GM21723 (cell line): ENCODE measurements around the gene EEF2.

Experiments used
- ATAC-seq: cut with Tn5 transposase; IDR thresholded peaks from one replicate; pipeline ENCODE4 v1.9.1; 2021; ENCODE audit warnings: mild to moderate bottlenecking, moderate library complexity; ENCODE audit not compliant: unreplicated experiment

EEF2 gene

GRCh38 chr19:3986260-3987041, 1.2 kb upstream of the EEF2 start:
- ATAC-seq = no peak

DNA sequence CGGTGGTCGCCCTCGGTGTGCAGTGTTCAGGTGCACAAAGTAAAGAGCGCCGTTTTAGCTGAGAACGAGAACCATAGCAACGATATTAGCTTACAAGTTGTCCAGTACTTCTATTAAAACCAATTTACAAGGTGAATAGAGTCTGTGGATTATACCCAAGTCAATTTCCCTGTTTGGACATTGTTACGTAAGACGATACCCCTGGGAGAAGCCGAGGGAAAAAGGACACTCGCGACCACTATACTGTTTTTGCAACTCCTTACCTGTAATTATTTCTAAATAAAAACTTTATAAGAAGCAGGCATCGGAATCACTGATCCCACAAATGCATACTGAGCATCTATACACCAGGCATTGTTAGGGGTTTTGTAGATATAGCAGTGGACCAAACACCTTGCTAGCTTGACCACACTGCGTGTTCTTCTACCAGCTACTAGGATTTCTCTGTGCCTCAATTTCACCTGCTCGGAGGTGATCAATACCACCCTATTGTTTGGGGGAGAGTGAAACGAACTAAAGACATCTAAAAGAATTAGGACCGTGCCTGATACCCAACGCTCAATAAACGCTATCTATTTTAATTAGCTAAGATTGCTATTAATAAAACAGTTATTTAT, 488 bp upstream of the EEF2 start:
- no peak for ATAC-seq

DNA sequence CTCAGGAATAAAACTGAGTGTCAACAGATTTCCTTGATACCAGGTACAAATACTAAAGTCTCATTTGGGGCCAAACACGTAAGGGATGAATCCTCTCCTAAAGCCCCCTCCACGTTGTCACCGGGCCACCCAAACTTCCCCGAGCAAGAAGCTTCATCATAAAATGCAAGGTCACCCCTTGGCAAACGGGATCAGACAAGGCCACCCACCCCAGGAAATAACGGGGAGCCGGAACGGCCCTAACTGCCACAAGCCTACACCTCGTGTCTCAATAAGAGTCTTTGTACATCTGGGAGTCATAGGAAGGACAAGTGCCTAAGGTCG, 717 bp downstream of the EEF2 start:
- ATAC-seq = no peak

DNA sequence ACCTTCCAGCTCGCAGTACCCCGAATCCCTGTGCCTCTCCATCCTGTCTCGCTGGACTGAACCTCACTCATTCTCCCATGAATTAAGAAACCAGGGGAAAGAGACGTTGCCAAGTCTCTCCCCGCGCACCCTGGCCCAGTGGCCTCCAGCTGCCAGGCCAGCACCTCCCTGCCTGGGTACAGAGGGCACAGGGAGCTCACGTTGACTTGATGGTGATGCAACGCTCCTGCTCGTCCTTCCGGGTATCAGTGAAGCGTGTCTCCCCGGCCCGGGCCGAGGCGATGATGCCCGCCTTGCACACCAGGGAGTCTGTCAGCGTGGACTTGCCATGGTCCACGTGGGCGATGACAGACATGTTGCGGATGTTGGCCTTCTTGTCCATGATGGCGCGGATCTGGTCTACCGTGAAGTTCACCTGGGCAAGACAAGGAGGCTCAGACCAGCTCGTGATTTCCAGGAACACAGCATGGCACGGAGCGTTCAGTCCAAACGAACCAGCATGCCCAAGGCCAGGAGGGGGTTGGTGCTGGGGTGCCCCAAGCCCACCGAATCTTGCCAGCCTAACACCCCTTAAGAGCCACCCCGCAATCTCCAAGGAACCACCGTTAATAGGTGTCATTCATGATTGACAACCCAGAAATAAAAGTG, 1.2 kb downstream of the EEF2 start:
- no peak for ATAC-seq

DNA sequence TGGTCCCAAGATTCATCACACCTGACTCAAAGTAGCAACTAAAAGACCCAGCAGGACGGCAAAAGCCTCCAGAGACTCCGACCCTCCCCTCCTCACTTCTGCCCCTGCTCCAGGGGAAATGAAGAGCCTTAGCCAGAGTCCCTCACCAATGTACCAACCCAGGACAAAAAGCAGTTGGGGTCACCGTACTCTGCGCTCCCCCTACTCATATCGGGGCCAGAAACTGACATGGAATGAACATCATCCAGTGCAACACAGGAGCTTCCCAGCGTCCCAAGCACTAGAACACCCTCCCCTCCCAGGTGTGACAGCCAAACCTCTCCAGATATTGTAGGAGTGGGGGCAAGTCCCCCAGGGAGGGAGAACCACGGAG, 1.7 kb downstream of the EEF2 start:
- ATAC-seq = no peak

- no peak for ATAC-seq
Measured at GRCh38 chr19:3982701-3983541, 2.3 kb downstream of the EEF2 start.

- no peak for ATAC-seq
Measured at GRCh38 chr19:3981736-3982681, 3.3 kb downstream of the EEF2 start.

DNA sequence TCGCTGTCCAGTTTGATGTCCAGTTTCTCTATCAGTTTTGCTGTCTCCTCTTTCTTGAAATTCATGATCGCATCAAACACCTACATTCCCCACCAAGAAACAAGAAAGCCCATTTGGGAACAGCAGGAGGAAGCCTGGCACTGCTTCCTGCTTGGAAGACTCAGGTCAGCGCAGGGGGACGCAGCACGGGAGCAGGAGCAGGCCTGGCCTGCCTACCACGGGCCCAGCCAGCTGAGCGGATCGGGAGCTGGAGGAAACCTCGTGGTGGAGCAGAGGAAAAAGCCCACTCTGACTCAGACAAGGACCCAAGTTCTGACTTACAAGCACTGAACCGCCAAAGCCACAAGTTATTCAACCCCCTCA, 3.9 kb downstream of the EEF2 start:
- ATAC-seq = no peak

DNA sequence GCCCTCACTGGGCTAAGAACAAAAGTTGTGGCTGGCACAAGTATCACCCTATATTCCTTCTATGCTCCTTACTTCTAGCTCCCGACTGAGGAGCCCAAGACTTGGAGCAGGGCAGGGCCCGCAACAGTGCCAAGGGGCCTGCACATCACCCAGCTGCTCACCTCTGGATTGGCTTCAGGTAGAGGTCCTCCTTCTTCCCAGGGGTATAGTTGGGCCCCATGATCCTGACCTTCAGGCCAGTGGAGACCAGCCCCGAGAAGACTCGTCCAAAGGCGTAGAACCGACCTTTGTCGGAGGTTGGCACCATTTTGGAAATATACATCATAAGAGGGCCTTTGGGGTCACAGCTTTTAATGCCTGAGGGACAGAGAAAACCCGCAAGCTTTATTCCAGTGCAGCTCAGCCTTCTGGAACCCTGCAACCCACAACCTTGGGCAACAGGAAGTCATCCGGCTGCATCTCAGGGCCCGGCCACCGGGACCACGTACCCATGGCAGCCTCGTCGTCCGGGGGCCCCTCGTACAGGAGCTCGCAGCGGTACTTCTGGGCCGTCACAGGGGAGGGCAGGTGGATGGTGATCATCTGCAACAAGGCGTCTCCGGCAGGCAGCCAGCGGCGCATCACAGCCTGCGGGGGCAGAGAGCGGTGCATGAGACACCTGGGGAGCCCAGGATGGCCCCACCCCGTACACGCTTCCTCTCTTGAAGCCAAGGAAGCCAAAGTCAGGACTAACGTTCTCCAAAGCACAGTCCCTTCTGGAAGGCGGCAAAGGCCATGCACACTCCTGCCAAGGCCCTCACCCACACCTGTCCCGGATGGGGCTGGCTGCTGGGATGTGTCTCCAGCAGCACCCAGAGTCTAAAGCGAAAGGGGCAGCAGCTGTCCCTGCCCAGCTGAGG, 4.7 kb downstream of the EEF2 start:
- ATAC-seq = no peak

DNA sequence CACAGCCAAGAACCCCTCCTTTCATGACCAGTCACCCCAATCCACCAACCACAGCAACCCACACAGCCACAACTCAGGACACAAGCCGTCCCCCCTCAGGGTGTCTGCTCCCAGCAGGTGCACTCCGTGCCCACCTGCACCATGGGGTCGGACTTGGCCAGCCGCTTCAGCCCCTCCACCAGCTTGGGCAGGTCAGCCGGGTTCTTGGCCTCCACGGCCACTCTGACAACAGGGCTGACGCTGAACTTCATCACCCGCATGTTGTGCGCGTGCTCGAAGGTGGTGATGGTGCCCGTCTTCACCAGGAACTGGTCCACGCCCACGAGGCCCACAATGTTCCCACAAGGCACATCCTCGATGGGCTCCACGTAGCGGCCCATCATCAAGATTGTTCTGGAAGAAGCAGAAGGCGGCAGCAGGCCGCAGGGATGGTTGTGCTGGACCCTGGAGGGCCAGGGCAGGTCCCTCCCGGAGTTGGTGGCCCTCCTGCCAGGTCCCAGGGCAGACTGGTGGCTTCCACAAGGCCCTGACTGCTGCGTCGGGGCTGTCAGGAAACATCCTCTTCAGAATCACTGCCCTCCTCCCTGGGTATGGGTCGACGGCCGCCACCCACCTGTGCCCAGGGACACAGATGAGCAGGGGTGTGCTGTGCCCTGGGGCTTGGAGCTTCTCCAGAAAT, 5.5 kb downstream of the EEF2 start:
- ATAC-seq = no peak

DNA sequence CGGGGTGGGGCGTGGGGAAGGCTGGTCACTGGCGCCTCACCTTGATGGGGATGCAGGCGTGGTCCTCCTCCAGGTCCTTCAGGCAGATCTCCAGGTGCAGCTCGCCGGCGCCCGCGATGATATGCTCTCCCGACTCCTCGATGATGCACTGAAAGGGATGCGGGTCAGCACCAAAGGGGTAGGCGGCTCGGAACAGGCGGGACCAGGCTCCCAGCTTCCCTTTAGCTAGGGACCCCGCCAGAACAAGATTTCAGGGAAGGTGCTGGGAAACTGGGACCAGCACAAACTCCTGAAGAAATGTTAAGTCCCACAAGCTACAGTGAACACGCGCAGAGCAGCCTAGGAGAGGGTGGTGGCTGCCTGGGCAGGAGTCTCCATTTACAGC, 6.0 kb downstream of the EEF2 start:
- no peak for ATAC-seq

DNA sequence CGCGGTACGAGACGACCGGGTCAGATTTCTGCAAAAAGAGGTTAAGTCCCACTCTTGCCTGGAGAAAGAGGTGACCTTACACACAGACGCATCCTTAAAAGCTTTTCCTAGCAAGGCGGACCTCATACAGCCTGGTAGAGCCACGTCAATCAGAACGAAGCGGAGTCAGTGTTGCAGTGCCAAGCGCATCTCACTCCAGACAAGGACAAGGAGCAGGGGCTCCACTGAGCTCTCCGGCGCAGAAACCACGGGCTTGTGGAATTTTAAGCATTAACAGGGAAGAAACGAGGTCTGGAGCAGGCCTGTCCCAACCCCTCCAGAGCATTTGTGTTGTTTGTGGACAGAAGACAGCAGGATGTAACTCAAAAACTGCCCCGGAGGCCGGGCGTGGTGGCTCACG, 7.1 kb downstream of the EEF2 start:
- ATAC-seq = no peak

DNA sequence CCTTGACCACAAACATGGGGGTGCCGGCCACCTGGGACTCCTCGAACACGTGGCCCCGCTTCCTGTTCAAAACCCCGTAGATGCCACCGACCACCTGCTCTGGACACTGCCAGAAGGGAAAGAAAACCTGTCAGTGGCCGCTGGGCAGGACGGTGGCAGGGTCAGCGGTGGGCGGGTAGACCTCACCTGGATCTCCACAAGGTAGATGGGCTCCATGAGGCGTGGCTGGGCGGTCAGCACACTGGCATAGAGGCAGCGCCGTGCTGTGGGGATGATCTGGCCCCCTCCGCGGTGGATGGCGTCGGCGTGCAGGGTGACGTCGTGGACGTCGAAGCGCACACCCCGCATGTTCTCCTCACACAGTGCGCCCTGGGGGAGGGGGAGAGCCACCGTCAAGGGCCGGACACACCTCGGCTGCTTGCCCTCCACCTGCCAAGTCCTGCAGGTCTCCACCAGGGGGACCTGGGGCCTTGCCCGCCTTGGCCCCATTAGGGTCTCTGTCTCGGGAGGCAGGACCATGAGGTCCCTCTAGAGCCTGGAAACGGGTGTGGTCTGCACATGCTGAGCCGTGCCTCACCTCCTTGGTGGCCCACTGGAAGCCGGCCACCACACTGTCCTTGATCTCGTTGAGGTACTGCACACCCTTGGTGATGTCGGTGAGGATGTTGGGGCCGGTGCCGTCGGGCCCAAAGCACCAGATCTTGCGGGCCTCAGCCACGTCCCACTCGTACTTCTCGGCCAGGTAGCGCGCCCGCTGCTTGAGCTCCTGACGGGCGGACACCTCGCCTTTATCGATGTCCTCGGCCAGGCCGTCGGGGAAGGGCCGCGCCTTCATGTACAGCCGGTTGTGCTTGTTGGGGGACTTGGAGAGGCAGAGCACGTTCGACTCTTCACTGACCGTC, 7.8 kb downstream of the EEF2 start:
- no peak for ATAC-seq

GRCh38 chr19:3976495-3977241, 8.6 kb downstream of the EEF2 start:
- no peak for ATAC-seq

- ATAC-seq = no peak
Measured at GRCh38 chr19:3975637-3976087, 9.6 kb downstream of the EEF2 start.

- ATAC-seq = no peak
Measured at GRCh38 chr19:3975144-3975543, 10.1 kb downstream of the EEF2 start.
